ENCODE measurements around the gene SLC38A2.

- TF ChIP-seq CTCF (IDR thresholded peaks at IDR 0.05; ENCODE audit: low read depth, low read length, poor library complexity, severe bottlenecking) (no peak), EZH2phosphoT487 (IDR thresholded peaks at IDR 0.05; ENCODE audit: borderline replicate concordance, low read length) (no peak)
Observed at GRCh38 chr12:46354802-46355199, 17.8 kb downstream of the SLC38A2 start.

Data from DOHH2 (cell line).